ENCODE results near the gene PIM3.

DNA sequence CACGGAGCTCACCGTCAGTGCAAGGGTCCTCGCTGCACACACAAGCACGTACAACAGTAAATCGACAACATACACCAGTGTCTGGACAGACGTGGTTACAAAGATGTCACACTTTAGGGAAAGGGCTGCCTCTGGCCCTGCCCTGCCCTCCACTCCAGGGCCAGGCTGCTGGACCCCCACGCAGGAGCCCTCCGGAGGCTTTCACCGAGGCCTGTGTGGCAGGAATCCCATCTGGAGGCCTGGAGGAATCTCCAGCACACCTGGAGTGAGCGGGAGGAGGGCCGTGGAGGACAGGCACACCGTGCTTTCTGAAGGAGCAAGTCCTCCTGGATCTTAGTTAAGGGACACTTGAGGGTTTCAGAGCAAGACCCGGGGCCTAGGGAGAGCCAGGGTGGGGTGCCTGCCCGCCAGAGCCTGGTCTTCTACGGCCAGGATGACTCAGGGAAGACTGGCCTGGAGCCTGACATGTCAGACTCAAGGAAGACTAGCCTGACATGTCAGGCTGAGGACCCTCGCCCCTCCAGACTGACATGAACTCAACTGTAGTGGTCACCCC, 2.1 kb upstream of the PIM3 start:
- TF ChIP-seq POLR2A (IDR thresholded peaks at IDR 0.05) = no peak
- TF ChIP-seq, protein P1, sequence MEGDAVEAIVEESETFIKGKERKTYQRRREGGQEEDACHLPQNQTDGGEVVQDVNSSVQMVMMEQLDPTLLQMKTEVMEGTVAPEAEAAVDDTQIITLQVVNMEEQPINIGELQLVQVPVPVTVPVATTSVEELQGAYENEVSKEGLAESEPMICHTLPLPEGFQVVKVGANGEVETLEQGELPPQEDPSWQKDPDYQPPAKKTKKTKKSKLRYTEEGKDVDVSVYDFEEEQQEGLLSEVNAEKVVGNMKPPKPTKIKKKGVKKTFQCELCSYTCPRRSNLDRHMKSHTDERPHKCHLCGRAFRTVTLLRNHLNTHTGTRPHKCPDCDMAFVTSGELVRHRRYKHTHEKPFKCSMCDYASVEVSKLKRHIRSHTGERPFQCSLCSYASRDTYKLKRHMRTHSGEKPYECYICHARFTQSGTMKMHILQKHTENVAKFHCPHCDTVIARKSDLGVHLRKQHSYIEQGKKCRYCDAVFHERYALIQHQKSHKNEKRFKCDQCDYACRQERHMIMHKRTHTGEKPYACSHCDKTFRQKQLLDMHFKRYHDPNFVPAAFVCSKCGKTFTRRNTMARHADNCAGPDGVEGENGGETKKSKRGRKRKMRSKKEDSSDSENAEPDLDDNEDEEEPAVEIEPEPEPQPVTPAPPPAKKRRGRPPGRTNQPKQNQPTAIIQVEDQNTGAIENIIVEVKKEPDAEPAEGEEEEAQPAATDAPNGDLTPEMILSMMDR (IDR thresholded peaks at IDR 0.05) = no peak
